Epithelial cell of prostate (primary cell): ENCODE results near the gene SCN5A.

ENCODE experiments used
- DNase-seq: peaks from one replicate; pipeline ENCODE4 v3.0.0-alpha.2; 2011; ENCODE audit warnings: low read depth, low spot score
- H3K27ac ChIP-seq: fragments of 450-650 bp; 2 replicates; pipeline ENCODE4 v1.5.1; 2017; ENCODE audit warnings: mild to moderate bottlenecking

Gene SCN5A

DNA sequence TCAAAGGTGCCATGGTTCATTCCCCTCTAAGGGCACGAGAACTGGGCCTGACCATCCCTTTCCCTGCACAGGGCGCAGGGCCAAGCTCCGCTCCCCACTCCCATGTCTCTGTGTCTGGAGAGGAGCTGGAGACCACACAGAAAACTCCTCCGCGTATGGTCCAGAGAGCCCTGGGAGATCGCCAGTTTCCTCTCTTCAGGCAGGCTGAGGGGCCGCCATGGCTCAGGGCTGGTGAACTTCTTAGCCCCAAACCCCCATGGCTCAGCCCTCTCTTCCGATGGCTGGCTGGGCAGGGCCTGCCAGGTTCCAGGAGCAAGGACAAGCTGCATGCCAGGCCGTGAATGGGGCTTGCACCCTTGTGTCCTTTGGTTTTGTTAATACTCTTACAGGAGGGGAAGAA lies 100.4 kb downstream of the SCN5A start:
- no peak for DNase-seq
- H3K27ac ChIP-seq: no peak overlapping the region

DNA sequence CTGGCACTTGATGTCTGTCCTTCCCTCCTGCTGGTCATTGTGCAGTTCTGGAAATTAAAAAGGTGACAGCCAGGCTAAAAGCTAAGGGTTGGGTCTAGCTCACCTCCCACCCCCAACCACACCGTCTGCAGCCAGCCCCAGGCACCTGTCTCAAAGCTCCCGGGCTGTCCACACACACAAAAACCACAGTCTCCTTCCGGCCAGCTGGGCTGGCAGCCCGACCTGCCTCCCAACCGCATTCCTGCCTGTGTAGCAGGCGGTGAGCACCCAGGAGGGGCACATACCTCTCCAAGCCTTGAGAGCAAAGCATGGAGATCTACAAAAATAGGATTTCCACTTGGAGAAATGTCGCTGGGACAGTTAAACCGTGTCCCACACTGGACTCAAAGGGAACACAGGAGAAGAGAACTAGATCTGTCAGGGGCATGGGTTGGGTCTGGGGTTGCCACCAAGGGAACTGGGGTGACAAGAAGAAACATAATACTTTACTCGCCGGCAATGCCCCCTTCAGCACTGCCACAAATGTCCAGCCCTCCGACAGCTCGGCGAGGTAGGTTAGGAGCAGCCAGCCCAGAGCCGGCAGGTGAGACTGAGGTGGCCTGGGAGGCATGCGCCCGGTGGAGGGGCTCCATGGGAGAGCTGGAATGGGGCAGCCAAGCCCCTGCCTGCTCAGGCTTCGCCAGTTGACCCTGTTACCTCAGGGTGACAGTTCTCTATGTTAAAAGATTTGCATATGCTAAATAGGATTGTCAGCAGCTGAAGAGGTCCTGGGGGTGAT lies 101.1 kb downstream of the SCN5A start:
- H3K27ac ChIP-seq: no peak overlapping the region
- no peak for DNase-seq

DNA sequence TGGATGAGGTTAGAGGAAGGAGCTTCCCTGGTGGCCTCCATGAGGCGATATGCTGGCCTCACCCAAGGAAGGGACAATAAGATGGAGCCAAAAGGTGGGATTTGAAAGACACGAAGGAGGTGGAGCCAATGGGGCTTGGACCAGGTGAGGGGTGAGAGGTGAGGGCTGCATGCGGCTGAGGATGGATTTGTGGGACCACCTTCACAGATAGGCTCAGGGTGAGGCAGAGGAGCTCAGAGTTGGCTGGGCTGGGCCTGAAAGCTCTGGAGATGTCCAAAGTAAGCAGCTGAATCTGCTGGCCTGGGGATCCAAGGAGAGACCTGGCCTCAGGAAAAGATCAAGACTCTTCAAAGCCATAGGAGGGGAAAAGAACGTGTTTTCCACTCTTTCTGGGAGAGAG lies 103.5 kb downstream of the SCN5A start:
- H3K27ac ChIP-seq: no peak overlapping the region
- DNase-seq: no peak

DNA sequence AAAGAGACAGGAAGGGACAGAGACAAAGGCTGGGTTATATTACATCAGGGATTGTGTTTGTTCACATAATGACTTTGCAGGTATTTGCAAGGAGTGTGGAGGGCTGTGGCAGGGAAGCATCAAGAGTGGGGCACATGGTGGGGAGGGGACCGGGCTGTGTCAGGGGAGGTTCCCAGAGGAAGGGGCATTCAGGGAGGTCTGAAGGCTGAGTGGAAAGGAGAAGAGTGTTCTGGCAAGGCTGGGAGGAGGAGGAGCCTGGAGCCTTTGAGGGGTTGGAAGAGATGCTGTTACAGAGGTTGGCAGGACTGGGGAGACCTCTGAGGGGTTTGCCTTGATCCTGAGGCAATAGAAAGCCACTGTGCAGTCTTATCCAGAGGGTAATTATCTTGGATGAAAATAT lies 103.9 kb downstream of the SCN5A start:
- DNase-seq: no peak
- H3K27ac ChIP-seq: no peak overlapping the region

DNA sequence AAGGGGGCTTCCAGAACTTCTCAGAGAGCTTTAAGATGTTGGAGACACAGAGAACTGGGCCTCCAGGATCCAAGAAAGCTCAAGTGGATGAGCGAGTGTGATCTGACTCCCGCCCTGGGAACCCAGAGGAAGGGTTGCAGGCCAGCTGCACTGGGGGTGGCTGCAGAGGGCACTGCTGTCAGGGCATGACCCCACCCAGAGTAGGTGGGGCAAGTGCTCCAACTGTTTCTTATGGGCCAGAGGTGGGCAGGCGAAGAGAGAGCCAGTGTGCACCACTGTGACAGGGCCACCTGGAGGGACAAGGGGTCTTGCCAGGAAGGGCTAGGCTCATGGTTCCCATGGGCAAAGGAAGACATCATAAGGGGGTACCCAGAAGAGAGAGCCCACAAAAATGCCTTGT lies 104.6 kb downstream of the SCN5A start:
- H3K27ac ChIP-seq: no peak overlapping the region
- DNase-seq: no peak

DNA sequence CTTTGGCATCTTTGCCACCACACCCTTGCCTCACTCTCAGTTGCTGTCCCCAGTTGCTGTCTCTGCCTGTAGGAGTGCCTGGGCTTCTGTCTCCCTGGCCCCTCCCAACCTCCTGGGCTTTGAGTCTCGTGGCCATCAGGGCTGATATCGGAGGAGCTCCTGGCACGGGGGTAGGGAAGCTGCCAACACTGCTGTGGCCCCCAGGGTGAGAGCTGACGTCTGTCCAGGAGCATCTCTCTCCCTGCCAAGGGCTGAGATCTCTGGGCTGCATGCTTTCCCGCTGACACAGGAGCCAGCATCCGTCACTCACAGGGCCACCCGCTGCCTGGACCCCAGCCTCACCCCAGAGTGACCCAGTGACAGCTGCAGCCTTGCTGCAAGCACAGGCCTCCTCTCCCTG lies 105.9 kb downstream of the SCN5A start:
- no peak overlapping the region for H3K27ac ChIP-seq
- DNase-seq: no peak

DNA sequence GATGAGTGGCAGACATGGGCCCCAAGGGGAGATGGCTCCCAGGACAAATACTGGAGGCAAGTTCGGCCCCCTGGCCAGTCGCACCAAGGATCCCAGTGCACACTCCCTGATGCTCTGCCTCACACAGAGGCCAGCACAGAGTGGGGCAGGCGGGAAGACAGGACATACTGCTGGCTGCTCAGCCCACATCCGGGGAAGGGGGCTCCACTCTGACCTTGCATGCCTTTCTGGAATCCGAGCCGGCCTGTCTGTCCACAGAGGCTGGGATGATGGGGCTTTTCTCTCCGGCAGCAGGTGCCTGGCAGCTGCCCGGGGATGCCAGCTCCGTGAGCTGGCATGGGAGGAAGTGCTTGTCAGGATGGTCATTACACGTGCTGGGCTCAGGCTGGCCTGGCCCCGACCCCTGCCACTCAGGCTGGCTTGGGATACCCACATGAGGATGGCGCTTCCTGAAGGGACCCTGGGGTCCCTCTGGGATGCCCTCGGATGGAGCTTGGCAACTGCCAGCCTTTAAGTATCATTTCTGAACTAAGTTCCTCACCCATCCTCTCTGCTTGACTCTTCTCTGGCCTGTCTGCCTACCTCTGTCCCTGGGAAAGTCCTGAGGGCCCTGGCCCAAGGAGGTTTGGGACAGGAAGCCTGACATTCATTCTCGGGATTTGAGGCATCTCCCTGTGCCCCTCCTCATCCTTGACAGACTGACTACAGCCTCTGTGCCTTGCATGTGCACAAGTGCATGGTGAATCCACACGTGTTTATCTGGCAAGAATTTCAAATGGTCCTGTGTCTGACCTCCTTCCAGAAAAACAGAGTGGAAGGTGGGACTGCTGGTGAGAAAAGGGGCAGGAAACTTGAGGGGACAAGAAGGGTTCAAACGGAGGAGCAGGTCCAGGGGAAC lies 106.8 kb downstream of the SCN5A start:
- no peak for DNase-seq
- no peak overlapping the region for H3K27ac ChIP-seq

DNA sequence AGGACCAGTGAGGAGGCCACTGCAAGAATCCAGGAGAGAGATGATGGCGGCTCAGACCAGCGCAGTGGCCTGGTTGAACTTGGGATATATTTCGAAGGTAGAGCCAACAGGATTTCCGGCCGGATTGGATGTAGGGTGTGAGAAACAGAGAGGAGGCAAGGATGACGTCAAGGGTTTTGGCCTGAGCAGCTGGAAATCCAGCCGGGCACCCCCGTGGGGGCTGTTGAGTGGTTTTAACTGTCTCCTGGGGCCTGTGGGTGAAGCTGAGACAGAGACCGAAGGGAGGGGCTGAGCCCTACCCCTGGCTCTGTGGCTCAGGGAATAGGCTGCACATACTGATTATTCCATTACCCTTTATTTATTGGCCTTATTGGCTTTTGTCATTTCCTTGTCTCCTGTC lies 107.7 kb downstream of the SCN5A start:
- no peak overlapping the region for H3K27ac ChIP-seq
- no peak for DNase-seq

DNA sequence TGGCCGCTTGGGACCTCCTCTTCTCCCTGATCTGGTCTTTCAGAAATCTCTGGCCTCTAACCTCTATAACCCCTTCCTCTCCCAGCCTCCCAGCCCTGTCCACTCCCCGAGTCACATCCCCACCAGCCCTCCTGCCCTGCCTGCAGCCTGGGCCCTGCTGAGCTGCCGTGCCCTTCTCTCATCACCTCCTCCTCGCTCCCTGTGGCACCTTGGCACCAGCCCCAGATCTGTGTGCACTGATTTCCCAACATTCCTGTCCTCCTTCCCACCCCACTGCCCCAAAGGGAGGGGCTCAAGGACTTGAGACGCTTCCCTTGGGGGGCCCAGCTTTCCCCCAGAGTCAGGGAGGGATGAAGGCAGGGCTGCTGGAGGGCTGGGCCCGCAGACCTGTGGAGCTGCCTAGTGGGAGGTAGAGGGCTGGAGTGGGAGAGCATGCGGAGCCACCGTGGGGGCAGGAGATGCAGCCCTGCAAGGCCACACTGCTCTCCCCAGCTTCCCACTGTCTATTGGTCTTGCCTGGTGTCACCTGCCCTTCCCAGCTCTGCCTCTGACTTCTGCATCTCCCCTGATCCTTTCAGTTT lies 110.6 kb downstream of the SCN5A start:
- H3K27ac ChIP-seq: no peak overlapping the region
- no peak for DNase-seq

- no peak overlapping the region for H3K27ac ChIP-seq
- DNase-seq: no peak
Observed at GRCh38 chr3:38536671-38537070, 112.8 kb downstream of the SCN5A start.

GRCh38 chr3:38534604-38535003 lies 114.9 kb downstream of the SCN5A start:
- DNase-seq: no peak
- H3K27ac ChIP-seq: no peak overlapping the region

DNA sequence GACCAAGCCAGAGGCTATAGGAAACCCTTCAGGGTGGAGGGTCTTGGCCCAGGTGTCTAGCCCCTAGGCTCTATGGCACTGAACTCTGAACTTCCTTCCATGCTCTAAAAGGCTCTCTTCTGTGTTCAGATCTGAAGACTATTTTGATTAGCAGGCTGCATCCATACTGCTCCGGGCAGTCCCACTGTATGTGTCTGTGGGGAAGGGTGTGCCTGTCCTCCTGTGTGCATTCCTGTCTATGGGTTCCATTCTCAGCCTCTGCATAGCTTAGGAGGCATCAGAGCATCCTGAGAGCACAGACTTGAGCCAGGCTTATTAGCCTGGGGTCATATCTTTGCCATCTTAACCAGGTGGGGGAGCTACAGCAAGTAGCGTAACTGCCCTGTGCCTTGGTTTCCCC lies 115.3 kb downstream of the SCN5A start:
- DNase-seq: no peak
- H3K27ac ChIP-seq: no peak overlapping the region

DNA sequence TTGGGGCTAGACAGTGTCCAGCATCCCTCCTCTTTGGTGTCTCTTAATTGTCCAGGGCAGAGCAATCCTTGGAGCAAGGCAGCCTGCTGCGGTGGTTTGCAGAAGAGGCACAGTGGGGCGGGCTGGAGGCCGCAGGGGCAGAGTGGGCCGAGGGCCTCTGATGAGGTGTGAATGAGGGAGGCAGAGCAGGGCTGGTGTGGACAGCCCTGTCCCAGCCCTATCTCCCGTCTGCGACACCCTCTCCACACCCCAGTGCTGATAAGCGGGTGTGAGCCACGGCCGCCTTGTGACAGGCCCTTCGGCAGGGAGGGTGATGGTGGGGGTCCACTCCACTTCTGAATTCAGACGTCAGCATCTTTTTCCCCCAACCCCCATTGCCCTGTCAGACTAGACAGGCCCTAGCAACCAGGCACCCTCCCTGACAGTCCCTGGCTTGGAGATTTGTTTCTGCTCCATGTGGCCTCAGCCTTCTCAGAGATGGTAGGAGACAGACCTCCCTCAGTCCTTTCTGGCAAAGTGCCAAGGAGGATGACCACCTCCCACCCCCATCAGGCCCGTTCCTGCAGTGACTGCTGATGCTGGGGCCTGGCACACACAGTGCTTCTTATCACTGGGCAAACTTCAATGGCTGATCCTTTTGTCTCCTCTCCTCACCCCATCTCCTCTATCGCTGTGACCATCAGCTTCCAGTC lies 116.1 kb downstream of the SCN5A start:
- no peak overlapping the region for H3K27ac ChIP-seq
- DNase-seq: no peak

- no peak overlapping the region for H3K27ac ChIP-seq
- no peak for DNase-seq
Observed at GRCh38 chr3:38532529-38532928, 117.0 kb downstream of the SCN5A start.

GRCh38 chr3:38528457-38528856 lies 121.0 kb downstream of the SCN5A start:
- DNase-seq: no peak

GRCh38 chr3:38526792-38527191 lies 122.7 kb downstream of the SCN5A start:
- no peak for DNase-seq
- H3K27ac ChIP-seq: no peak overlapping the region

More at GRCh38 chr3:38528457-38528856, 121.0 kb downstream of the SCN5A start:
- no peak overlapping the region for H3K27ac ChIP-seq

DNA sequence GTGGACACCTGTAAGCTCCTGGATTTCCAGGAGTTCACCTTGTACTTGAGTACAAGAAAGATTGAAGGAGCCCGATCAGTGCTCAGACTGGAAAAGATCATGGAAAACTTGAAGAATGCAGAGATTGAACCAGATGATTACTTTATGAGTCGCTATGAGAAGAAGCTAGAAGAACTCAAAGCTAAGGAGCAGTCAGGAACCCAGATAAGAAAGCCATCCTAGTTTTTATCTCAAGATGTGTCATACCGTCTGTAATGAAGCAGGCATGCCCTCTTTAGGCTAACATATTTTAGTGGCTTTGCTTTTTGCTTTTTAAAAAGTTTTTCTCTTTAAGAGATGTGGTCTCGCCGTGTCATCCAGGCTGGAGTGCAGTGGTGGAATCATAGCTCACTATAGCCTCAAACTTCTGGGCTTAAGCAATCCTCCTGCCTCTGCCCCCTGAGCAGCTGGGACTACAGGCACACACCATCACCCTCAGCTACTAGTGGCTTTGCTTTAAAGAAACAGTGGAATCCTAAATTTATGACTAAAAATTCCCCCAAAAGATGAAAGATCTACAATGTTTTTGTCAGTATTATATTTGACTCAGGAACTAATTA lies 125.2 kb downstream of the SCN5A start:
- H3K27ac ChIP-seq: no peak overlapping the region
- no peak for DNase-seq

DNA sequence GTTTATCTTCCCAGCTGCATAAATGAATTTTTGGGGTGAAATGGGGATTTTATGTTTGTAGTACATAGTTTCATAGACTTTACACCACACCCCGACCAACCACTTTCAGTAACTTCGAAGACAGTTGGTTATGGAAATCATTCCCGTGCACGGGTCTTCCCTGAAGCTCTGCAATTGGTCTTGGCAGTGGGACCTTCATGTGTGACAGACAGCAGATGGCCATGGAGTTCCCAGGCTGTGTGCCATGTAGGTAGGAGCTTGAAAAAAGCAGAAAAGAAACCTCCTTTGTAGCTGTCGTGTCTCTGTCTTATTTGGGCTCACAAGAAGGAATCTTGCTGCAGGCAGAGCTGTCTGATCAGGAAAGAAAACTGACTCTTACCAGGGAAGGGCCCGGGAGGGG lies 127.5 kb downstream of the SCN5A start:
- DNase-seq: no peak
- H3K27ac ChIP-seq: no peak overlapping the region

- no peak for DNase-seq
- H3K27ac ChIP-seq: no peak overlapping the region
Observed at GRCh38 chr3:38521391-38521987, 128.0 kb downstream of the SCN5A start.

DNA sequence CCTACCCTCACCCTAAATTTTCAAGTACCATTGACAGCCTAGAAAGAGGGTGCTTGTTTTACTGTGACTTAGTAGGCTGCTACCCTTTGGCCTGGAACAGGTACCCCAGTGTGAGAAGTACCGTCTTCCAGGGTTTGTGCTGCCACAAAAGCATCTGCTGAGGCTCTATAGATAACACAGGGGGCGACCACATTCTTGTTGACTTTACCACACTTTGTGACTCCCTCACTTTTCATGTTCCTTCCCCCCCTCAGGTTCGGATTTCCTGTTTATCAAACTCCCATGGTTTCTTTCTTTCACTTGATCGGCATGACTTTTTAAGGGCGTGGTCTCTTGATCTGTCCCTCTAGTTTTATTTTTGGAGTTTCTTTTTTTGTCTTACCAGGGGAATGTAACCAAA lies 129.8 kb downstream of the SCN5A start:
- no peak overlapping the region for H3K27ac ChIP-seq

More for the DNA sequence above, 129.8 kb downstream of the SCN5A start:
- DNase-seq: no peak
